HFFc6 (cell line): ENCODE data around the gene SNAPC1. TPM values are rescaled to one million over a fixed set of nuclear protein-coding genes. Genes with fewer than 3 reads are reported as not detected.
"Not testable (repeated sequence)": the region's sequence is repeated elsewhere in the genome, so short reads cannot be mapped to it uniquely, and the experiment has no call there.

Source experiments
- DNase-seq: peaks from one replicate; pipeline ENCODE4 v3.0.0-alpha.2; 2018
- H3K27ac Mint-ChIP-seq: 2 replicates; pipeline ENCODE4 v1.8.0; 2020; ENCODE audit warnings: mild to moderate bottlenecking, mixed read lengths
- H3K27me3 Mint-ChIP-seq: 2 replicates; pipeline ENCODE4 v1.8.0; 2021; ENCODE audit warnings: mild to moderate bottlenecking, moderate library complexity, mixed read lengths; ENCODE audit not compliant: insufficient read depth
- H3K36me3 Mint-ChIP-seq: 2 replicates; pipeline ENCODE4 v1.8.0; 2021; ENCODE audit warnings: low read depth, mixed read lengths
- H3K4me1 Mint-ChIP-seq: 2 replicates; pipeline ENCODE4 v1.8.0; 2020; ENCODE audit warnings: low read depth, mixed read lengths
- H3K4me3 Mint-ChIP-seq: 2 replicates; pipeline ENCODE4 v1.8.0; 2020; ENCODE audit warnings: mild to moderate bottlenecking, moderate library complexity, mixed read lengths
- H3K9me3 Mint-ChIP-seq: 2 replicates; pipeline ENCODE4 v1.8.0; 2020; ENCODE audit warnings: mild to moderate bottlenecking, mixed read lengths
- total RNA-seq, 6 experiments: library from RNA; stranded (reverse); fragmentation: NEBNext Ultra II Directional; extraction: Animal tissue kit (Norgen Biotek cat#: 25700); gene quantifications; 2 replicates in 1 of 6; 3 replicates in 5 of 6; pipeline ENCODE4 v1.2.3, GENCODE V29; 2021
- TF ChIP-seq, protein P1 (sequence below): fragments of 200-600 bp; sonication (generic); IDR thresholded peaks from 2 replicates; pipeline ENCODE4 v1.5.0; 2021; ENCODE audit warnings: antibody characterized with exemption, mild to moderate bottlenecking

Gene SNAPC1
- total RNA-seq, 6 experiments from 2014 or later, result 12.1 to 15.8 (median 14.6) TPM

DNA sequence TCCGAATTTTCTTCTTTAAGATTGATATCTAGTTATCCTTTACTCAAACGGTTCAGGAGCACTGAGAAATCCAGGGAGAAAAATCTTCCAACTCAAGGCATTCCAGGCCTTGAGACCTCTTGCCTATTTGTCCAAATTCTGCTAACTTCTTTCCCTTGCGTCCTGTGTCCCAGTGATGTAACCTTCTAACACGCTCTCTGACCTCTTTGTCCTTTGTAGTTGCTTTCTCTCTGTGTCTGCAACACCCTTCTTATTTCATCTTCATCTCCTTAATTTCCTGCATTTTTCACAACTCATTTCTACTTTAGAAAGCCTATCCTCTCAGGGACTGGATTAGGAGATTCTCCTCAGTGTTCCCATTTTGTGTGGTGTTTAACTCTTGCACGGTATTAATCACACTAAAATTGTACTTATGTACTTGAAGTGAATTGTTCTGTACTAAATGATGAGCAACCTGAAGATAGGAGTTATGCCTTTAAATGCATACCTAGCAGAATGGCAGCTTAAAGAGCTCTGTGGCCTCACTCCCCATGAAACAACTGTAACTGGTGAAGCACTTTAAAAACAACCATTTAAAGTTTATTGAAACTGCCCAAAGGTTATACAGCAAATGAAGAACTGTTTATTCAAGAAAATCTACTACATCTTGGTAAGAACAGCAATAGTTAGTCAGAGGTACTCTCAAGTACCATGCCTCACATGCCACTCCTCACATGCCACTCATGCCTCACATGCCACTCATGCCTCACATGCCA is 7.4 kb upstream of the SNAPC1 start:
- H3K4me1 Mint-ChIP-seq, result peaks cover 73% of the 10 kb centered on the region
- TF ChIP-seq, protein P1, sequence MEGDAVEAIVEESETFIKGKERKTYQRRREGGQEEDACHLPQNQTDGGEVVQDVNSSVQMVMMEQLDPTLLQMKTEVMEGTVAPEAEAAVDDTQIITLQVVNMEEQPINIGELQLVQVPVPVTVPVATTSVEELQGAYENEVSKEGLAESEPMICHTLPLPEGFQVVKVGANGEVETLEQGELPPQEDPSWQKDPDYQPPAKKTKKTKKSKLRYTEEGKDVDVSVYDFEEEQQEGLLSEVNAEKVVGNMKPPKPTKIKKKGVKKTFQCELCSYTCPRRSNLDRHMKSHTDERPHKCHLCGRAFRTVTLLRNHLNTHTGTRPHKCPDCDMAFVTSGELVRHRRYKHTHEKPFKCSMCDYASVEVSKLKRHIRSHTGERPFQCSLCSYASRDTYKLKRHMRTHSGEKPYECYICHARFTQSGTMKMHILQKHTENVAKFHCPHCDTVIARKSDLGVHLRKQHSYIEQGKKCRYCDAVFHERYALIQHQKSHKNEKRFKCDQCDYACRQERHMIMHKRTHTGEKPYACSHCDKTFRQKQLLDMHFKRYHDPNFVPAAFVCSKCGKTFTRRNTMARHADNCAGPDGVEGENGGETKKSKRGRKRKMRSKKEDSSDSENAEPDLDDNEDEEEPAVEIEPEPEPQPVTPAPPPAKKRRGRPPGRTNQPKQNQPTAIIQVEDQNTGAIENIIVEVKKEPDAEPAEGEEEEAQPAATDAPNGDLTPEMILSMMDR, result no peak
- DNase-seq, result peak; percentile 43
- peaks cover 45% of the 10 kb centered on the region for H3K36me3 Mint-ChIP-seq
- H3K27me3 Mint-ChIP-seq, result peaks cover 7% of the 10 kb centered on the region
- H3K9me3 Mint-ChIP-seq, result peaks cover 15% of the 10 kb centered on the region
- peak overlapping the region; percentile 9 for H3K4me3 Mint-ChIP-seq
- H3K27ac Mint-ChIP-seq, result peak overlapping the region; percentile 64

DNA sequence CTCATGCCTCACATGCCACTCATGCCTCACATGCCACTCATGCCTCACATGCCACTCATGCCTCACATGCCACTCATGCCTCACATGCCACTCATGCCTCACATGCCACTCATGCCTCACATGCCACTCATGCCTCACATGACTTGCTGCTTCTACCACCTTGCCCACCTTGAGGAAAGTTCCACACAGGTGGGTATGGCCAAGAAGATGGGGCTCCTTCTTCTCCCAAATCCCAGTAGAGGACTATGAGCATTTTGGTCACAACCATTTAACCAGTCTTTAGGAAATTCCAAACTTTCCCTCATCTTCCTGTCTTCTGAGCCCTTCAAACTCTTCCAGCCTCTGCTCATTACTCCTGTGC is 6.9 kb upstream of the SNAPC1 start:
- Mint-ChIP-seq H3K36me3 (peaks cover 40% of the 10 kb centered on the region), H3K27ac (peak overlapping the region; percentile 52), H3K9me3 (peaks cover 15% of the 10 kb centered on the region), H3K4me1 (peaks cover 67% of the 10 kb centered on the region)
- not testable (repeated sequence) for DNase-seq, H3K4me3 Mint-ChIP-seq, H3K27me3 Mint-ChIP-seq

DNA sequence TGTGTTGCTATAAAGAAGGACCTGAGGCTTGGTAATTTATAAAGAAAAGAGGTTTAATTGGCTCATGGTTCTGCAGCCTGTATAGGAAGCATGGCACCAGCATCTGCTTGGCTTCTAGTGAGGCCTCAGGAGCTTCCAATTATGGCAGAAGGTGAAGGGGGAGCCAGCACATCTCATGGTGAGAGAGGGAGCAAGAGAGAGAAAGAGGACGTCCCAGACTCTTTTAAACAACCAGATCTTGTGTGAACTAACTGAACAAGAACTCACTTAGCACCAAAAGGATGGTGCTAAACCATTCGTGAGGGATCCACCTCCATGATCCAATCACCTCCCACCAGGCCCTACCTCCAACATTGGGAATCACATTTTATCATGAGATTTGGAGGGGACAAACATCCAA is 6.1 kb upstream of the SNAPC1 start:
- TF ChIP-seq, protein P1, result no peak
- Mint-ChIP-seq H3K4me1 (peaks cover 60% of the 10 kb centered on the region), H3K9me3 (peaks cover 15% of the 10 kb centered on the region), H3K27ac (no peak overlapping the region), H3K27me3 (peaks cover 9% of the 10 kb centered on the region), H3K4me3 (no peak overlapping the region), H3K36me3 (peaks cover 34% of the 10 kb centered on the region)
- DNase-seq, result no peak

DNA sequence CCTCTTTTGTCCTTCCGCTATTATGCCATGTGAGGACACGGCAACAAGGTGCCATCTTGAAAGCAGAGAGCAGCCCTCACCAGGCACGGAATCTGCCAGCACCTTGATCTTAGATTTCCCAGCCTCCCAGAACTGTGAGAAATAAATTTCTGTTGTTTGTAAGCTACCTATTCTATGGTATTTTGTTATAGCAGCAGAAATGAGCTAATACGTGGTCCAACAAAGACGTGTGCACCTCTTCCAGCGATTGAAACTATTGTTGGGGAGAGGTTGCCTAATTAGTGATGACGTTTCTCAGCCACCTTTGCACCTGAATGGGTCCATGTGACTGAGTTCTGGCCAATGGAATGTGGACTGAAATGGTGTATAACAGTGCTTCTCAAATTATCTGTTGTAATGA is 2.3 kb upstream of the SNAPC1 start:
- peaks cover 6% of the 10 kb centered on the region for H3K9me3 Mint-ChIP-seq
- TF ChIP-seq, protein P1, result no peak
- H3K27ac Mint-ChIP-seq, result no peak overlapping the region
- peaks cover 24% of the 10 kb centered on the region for H3K36me3 Mint-ChIP-seq
- H3K4me1 Mint-ChIP-seq, result peaks cover 52% of the 10 kb centered on the region
- no peak for DNase-seq
- H3K4me3 Mint-ChIP-seq, result no peak overlapping the region
- H3K27me3 Mint-ChIP-seq, result peaks cover 7% of the 10 kb centered on the region

DNA sequence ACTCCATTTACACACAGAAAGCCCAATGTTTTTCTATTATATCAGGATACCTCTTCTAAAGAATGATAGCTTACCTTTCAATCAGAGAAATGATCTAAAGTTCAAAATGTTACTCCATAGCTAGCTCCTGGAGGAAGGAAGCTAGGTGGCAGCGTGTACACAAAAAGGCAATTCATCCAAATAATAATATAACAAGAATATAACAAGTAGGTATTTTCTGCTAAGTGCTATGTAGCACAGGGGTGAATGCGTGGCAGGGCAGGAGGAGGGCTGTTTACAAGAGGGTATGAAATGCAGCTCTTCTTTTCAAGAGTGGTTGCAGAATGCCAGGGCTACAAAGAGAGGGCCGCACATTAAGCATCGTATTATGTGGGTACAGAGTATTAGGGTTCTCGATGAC is 663 bp upstream of the SNAPC1 start:
- Mint-ChIP-seq H3K4me1 (peaks cover 53% of the 10 kb centered on the region), H3K36me3 (peaks cover 24% of the 10 kb centered on the region), H3K27me3 (peaks cover 7% of the 10 kb centered on the region), H3K4me3 (peak overlapping the region; percentile 94), H3K9me3 (no peaks in the 10 kb centered on the region), H3K27ac (peak overlapping the region; percentile 97)
- TF ChIP-seq, protein P1, result peak; percentile 47
- DNase-seq, result no peak

DNA sequence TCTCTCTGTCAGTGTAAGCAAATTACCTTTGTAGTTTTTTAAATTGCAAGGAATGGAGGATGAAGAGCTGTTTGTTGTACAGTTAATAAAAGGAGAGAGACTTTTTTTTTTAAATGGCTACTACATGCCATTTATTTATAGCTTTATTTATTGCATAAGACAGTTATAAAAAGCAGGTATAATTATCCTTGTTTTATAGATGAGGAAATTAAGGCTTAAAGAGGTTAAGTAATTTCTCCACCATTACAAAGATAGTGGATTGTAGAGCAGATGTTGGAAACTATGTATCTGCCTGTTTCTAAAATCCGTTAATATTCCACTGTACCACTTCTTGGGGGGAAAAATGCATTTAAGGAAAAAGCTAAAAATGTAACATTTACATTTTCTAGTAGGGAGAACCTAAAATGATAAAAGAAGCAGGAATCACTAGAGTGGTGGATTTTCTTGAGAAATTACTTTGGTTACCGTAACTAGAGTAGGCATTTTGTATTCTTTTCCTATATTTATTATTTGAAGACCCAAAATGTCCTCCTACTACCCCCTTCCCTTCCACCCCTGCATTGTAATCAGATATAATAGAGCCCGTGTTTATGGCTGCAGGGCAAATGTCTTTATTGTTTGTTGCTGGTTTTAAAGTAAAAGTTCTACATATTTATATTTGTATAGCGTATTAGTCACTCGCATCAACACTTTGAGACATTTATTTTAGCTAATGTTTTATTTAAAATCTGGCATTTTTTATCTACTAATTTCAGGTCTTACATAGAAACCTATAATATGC is 2.3 kb downstream of the SNAPC1 start:
- Mint-ChIP-seq H3K4me1 (peaks cover 52% of the 10 kb centered on the region), H3K27ac (peak overlapping the region; percentile 45; the same call in 1 of the 2 replicates), H3K36me3 (peaks cover 27% of the 10 kb centered on the region), H3K9me3 (no peaks in the 10 kb centered on the region), H3K4me3 (peak overlapping the region; percentile 94), H3K27me3 (peaks cover 7% of the 10 kb centered on the region)
- DNase-seq, result no peak
- TF ChIP-seq, protein P1, result no peak
